ENCODE data around the gene RBBP5.

RBBP5 gene

GRCh38 chr1:205041001-205041715 lies 80.6 kb downstream of the RBBP5 start:
- no peak overlapping the region for H3K9ac ChIP-seq (ENCODE audit: low read depth in 1 of 2, low read length in 2 of 2)
- H3K4me3 ChIP-seq (ENCODE audit: low read length in 2 of 2): no peak overlapping the region
- H3K9me3 ChIP-seq (ENCODE audit: control insufficient read depth in 2 of 2, low read length in 2 of 2): no peaks in the 10 kb centered on the region

GRCh38 chr1:205038132-205038786 lies 83.5 kb downstream of the RBBP5 start:
- peaks cover 8 to 21% of the 10 kb centered on the region in 2 donors for H3K27me3 ChIP-seq (ENCODE audit: control insufficient read depth in 2 of 2, insufficient read depth in 2 of 2, low read length in 2 of 2)
- no peak overlapping the region for H3K27ac ChIP-seq (ENCODE audit: low read depth in 2 of 2, low read length in 2 of 2)
- H3K9ac ChIP-seq (ENCODE audit: low read depth in 1 of 2, low read length in 2 of 2): no peak overlapping the region

More at GRCh38 chr1:205041001-205041715, 80.6 kb downstream of the RBBP5 start:
- peaks cover 30 to 31% of the 10 kb centered on the region in 2 donors for H3K27me3 ChIP-seq (ENCODE audit: control insufficient read depth in 2 of 2, insufficient read depth in 2 of 2, low read length in 2 of 2)
- H3K36me3 ChIP-seq (ENCODE audit: control insufficient read depth in 2 of 2, insufficient read depth in 2 of 2, low read length in 2 of 2): no peaks in the 10 kb centered on the region
- no peak overlapping the region for H3K27ac ChIP-seq (ENCODE audit: low read depth in 2 of 2, low read length in 2 of 2)
- no peaks in the 10 kb centered on the region for H3K4me1 ChIP-seq (ENCODE audit: control insufficient read depth in 2 of 2, insufficient read depth in 2 of 2, low read length in 2 of 2)

GRCh38 chr1:205037539-205037938 lies 84.2 kb downstream of the RBBP5 start:
- no peaks in the 10 kb centered on the region for H3K36me3 ChIP-seq (ENCODE audit: control insufficient read depth in 2 of 2, insufficient read depth in 2 of 2, low read length in 2 of 2)
- no peak overlapping the region for H3K27ac ChIP-seq (ENCODE audit: low read depth in 2 of 2, low read length in 2 of 2)
- no peak overlapping the region for H3K4me3 ChIP-seq (ENCODE audit: low read length in 2 of 2)
- H3K27me3 ChIP-seq (ENCODE audit: control insufficient read depth in 2 of 2, insufficient read depth in 2 of 2, low read length in 2 of 2): peaks cover 7 to 21% of the 10 kb centered on the region in 2 donors
- H3K9me3 ChIP-seq (ENCODE audit: control insufficient read depth in 2 of 2, low read length in 2 of 2): no peaks in the 10 kb centered on the region
- no peak overlapping the region for H3K9ac ChIP-seq (ENCODE audit: low read depth in 1 of 2, low read length in 2 of 2)
- no peaks in the 10 kb centered on the region for H3K4me1 ChIP-seq (ENCODE audit: control insufficient read depth in 2 of 2, insufficient read depth in 2 of 2, low read length in 2 of 2)

More at GRCh38 chr1:205038132-205038786, 83.5 kb downstream of the RBBP5 start:
- H3K9me3 ChIP-seq (ENCODE audit: control insufficient read depth in 2 of 2, low read length in 2 of 2): no peaks in the 10 kb centered on the region
- H3K36me3 ChIP-seq (ENCODE audit: control insufficient read depth in 2 of 2, insufficient read depth in 2 of 2, low read length in 2 of 2): no peaks in the 10 kb centered on the region
- H3K4me3 ChIP-seq (ENCODE audit: low read length in 2 of 2): no peak overlapping the region
- H3K4me1 ChIP-seq (ENCODE audit: control insufficient read depth in 2 of 2, insufficient read depth in 2 of 2, low read length in 2 of 2): no peaks in the 10 kb centered on the region

All from mucosa of rectum (tissue), 2 donors.